K562 (cell line): ENCODE measurements around the gene CAMSAP3. TPM values are rescaled to one million over a fixed set of nuclear protein-coding genes. Genes with fewer than 3 reads are reported as not detected.

Source experiments
- ATAC-seq: fragments of 200-7000 bp; cut with Tn5 transposase; 3 replicates; pipeline ENCODE4 v1.9.1; 2020; ENCODE audit warnings: moderate library complexity
- BruUV-seq: library from RNA; stranded (reverse); fragments of 400-500 nt; replicated peaks from 2 replicates; lab custom pipeline; 2021; lab: Mats Ljungman, UMichigan
- CTCF ChIA-PET: fragments of 300-600 bp; formaldehyde crosslinking; extraction: SDS; loops from one replicate; lab custom pipeline; 2021; ENCODE audit warnings: low intra/inter-chr PET ratio; lab: Yijun Ruan, JAX
- POLR2A ChIA-PET: fragments of 300-600, 350-650 bp; sonication (Branson Sonifier 250); formaldehyde crosslinking; extraction: SDS; loops from one replicate; lab custom pipeline; 2021; ENCODE audit warnings: antibody characterized with exemption, inconsistent platforms; lab: Yijun Ruan, JAX
- DNase-seq, 4 experiments: peaks; one replicate each; pipeline versions ENCODE4 v3.0.0 to v3.0.0-alpha.2; 2011 to 2018; ENCODE audit warnings: low spot score in 3 of 4, mixed read lengths in 3 of 4; ENCODE audit errors: extremely low read depth in 1 of 4
- FAIRE-seq: peaks from 2 replicates; lab custom pipeline; 2011; peaks lifted over from hg19 to GRCh38; lab: Jason Lieb, UNC
- H2AFZ ChIP-seq: 2 replicates; pipeline ENCODE4 v1.6.0; 2011; ENCODE audit warnings: low read depth, low read length, control low read depth, inconsistent platforms
- H3K27ac ChIP-seq: fragments of 200-600 bp; 3 replicates; pipeline ENCODE4 v1.8.0; 2011; ENCODE audit warnings: low read depth, mild to moderate bottlenecking, control low read depth, inconsistent platforms, low read length, moderate library complexity, mixed read lengths; ENCODE audit errors: extremely low read depth
- H3K27me3 ChIP-seq, 2 experiments: fragments of 300-600 bp in 1 of 2; 2 replicates in 1 of 2; 3 replicates in 1 of 2; pipeline versions ENCODE4 v1.6.0 to v1.8.0; 2011; ENCODE audit warnings: inconsistent platforms in 2 of 2, low read length in 2 of 2, mild to moderate bottlenecking in 1 of 2, mixed read lengths in 1 of 2, moderate library complexity in 1 of 2; ENCODE audit not compliant: control insufficient read depth in 2 of 2, insufficient read depth in 2 of 2
- H3K36me3 ChIP-seq: fragments of 300-600 bp; 3 replicates; pipeline ENCODE4 v1.8.0; 2011; ENCODE audit warnings: mild to moderate bottlenecking, low read length, inconsistent platforms; ENCODE audit not compliant: control insufficient read depth, insufficient read depth
- H3K4me1 ChIP-seq, 2 experiments: fragments of 200-600 bp in 1 of 2; replicated peaks in 1 of 2; 2 replicates in 1 of 2; 3 replicates in 1 of 2; pipeline versions ENCODE4 v1.5.1 to v1.8.0; 2011; ENCODE audit warnings: inconsistent platforms in 2 of 2, low read length in 2 of 2, mild to moderate bottlenecking in 1 of 2, mixed read lengths in 1 of 2, moderate library complexity in 1 of 2; ENCODE audit not compliant: control insufficient read depth in 2 of 2, insufficient read depth in 2 of 2
- H3K4me2 ChIP-seq: 2 replicates; pipeline ENCODE4 v1.6.1; 2011; ENCODE audit warnings: low read length, control low read depth, inconsistent platforms, mixed read lengths; ENCODE audit not compliant: insufficient read depth
- H3K4me3 ChIP-seq: fragments of 200-600 bp; sonication (generic), shearing (Covaris generic); 2 replicates; pipeline ENCODE4 v1.5.1; 2016; ENCODE audit warnings: control low read depth, inconsistent platforms
- H3K79me2 ChIP-seq: fragments of 200-600 bp; 3 replicates; pipeline ENCODE4 v1.8.0; 2011; ENCODE audit warnings: low read length, inconsistent platforms; ENCODE audit not compliant: control insufficient read depth, insufficient read depth
- H3K9ac ChIP-seq, 2 experiments: 2 replicates each; pipeline versions ENCODE4 v1.6.0 to v1.6.1; 2011; ENCODE audit warnings: low read depth in 2 of 2, low read length in 2 of 2, control low read depth in 1 of 2, inconsistent platforms in 1 of 2, mild to moderate bottlenecking in 1 of 2, mixed read lengths in 1 of 2; ENCODE audit not compliant: insufficient read depth in 1 of 2
- H3K9me1 ChIP-seq: one replicate; pipeline ENCODE4 v1.6.0; 2011; ENCODE audit warnings: inconsistent platforms, mild to moderate bottlenecking, low read length, moderate library complexity; ENCODE audit not compliant: control insufficient read depth, insufficient read depth
- H3K9me3 ChIP-seq: replicated peaks from 2 replicates; pipeline ENCODE4 v1.5.1; 2011; ENCODE audit warnings: low read depth, low read length, inconsistent platforms; ENCODE audit not compliant: control insufficient read depth, insufficient read depth
- H4K20me1 ChIP-seq: replicated peaks from 2 replicates; pipeline ENCODE4 v1.6.1; 2011; ENCODE audit warnings: low read length, inconsistent platforms, mixed read lengths; ENCODE audit not compliant: control insufficient read depth, insufficient read depth
- CBFA2T2 ChIP-seq: fragments of 450-650 bp; conservative IDR thresholded peaks from 2 replicates; pipeline ENCODE4 v1.6.1; 2017; ENCODE audit warnings: mild to moderate bottlenecking
- CGGBP1 ChIP-seq: fragments of 250-450 bp; sonication (Bioruptor Pico); IDR thresholded peaks from 2 replicates; pipeline ENCODE4 v1.9.0; 2021; ENCODE audit warnings: mild to moderate bottlenecking
- CXXC5 ChIP-seq: fragments of 250-450 bp; sonication (Bioruptor Pico); IDR thresholded peaks from 2 replicates; pipeline ENCODE4 v1.8.0; 2022; ENCODE audit warnings: inconsistent platforms, mild to moderate bottlenecking, moderate library complexity
- DPF2 ChIP-seq: fragments of 450-650 bp; IDR thresholded peaks from 2 replicates; pipeline ENCODE4 v1.6.1; 2016
- ETV6 ChIP-seq, 3 experiments: fragments of 150-350 bp in 1 of 3; sonication (generic) in 1 of 3; formaldehyde crosslinking in 1 of 3; IDR thresholded peaks; 2 replicates each; pipeline versions ENCODE4 v1.6.1 to v1.8.0; 2014 to 2022; ENCODE audit warnings: borderline replicate concordance in 2 of 3, low read depth in 2 of 3, antibody characterized with exemption in 1 of 3, low read length in 1 of 3, mild to moderate bottlenecking in 1 of 3, missing genetic modification reagents in 1 of 3
- FOS ChIP-seq: IDR thresholded peaks from 3 replicates; pipeline ENCODE4 v1.6.1; 2011; ENCODE audit not compliant: insufficient read length; ENCODE audit errors: extremely low read depth
- HNRNPLL ChIP-seq: fragments of 200-400 bp; formaldehyde crosslinking; IDR thresholded peaks from 2 replicates; pipeline ENCODE4 v1.6.1; 2017; ENCODE audit warnings: low read length, low read depth, mild to moderate bottlenecking; ENCODE audit not compliant: poor library complexity, severe bottlenecking
- MTF1 ChIP-seq: fragments of 250-450 bp; sonication (Bioruptor Pico); IDR thresholded peaks from 2 replicates; pipeline ENCODE4 v1.9.0; 2021; ENCODE audit warnings: moderate library complexity, mild to moderate bottlenecking, inconsistent platforms, borderline replicate concordance
- PHF8 ChIP-seq: fragments of 200-600 bp; sonication (generic); IDR thresholded peaks from 2 replicates; pipeline ENCODE4 v1.6.1; 2012; ENCODE audit warnings: mixed run types, mild to moderate bottlenecking, inconsistent platforms, low read length, moderate library complexity, borderline replicate concordance
- RFX5 ChIP-seq: IDR thresholded peaks from 2 replicates; pipeline ENCODE4 v1.6.1; 2011; ENCODE audit warnings: low read depth, mild to moderate bottlenecking, improper control_type of control experiment, low read length
- ZNF165 ChIP-seq: fragments of 250-450 bp; sonication (Bioruptor Pico); IDR thresholded peaks from 2 replicates; pipeline ENCODE4 v1.4.0; 2020; ENCODE audit warnings: borderline replicate concordance
- ZNF274 ChIP-seq: IDR thresholded peaks from 2 replicates; pipeline ENCODE4 v1.6.1; 2011; ENCODE audit warnings: low read depth, mild to moderate bottlenecking, low read length, moderate library complexity, borderline replicate concordance
- WGBS: fragments of 100-300 bp; shearing (Covaris generic); methylation state at CpG from one replicate; pipeline ENCODE4 v1.1.6; 2016; ENCODE audit warnings: low coverage, mixed read lengths; ENCODE audit not compliant: insufficient coverage; ENCODE audit errors: missing lambda C conversion rate; 5-methylcytosine and 5-hydroxymethylcytosine counted together
- in situ Hi-C: fragments of 300-500 bp; cut with MboI; formaldehyde crosslinking; loops from 4 replicates; pipeline ENCODE4 v1.15.0; 2018; ENCODE audit warnings: inconsistent platforms, mixed read lengths
- intact Hi-C: fragments of 100-400 bp; cut with micrococcal nuclease; formaldehyde crosslinking; loops from 2 replicates; pipeline ENCODE4 v1.14.2; 2022
- polyA plus RNA-seq, 8 experiments: library from polyadenylated mRNA; depleted of rRNA in 4 of 8; stranded (reverse) in 5 of 8; unstranded in 3 of 8; fragments of >200 nt; fragmentation: Nextera tagmentation in 2 of 8; fragmentation: Illumina TruSeq in 1 of 8; extraction: Ambion mirVana in 2 of 8; extraction: Trizol in 1 of 8; gene quantifications; 2 replicates each; pipeline versions ENCODE4 v1.2.1 to v1.2.3, GENCODE V29; 2011 to 2014; ENCODE audit warnings: inconsistent platforms in 1 of 8, missing spikeins in 1 of 8
- total RNA-seq, 7 experiments: library from RNA; depleted of rRNA in 6 of 7; stranded (reverse); fragments of >200 nt in 6 of 7; fragmentation: Illumina TruSeq in 2 of 7; extraction: Trizol in 2 of 7; gene quantifications; 2 replicates each; pipeline versions ENCODE4 v1.2.1 to v1.2.3, GENCODE V29; 2011 to 2021; ENCODE audit warnings: low replicate concordance in 1 of 7

Gene CAMSAP3
- total and polyA plus RNA-seq, 9 of the 15 experiments (the other 6 are each of a cell fraction or from before 2014, with no cell fraction given) = 0.01 to 0.89 (median 0.22) TPM; not detected in 1

DNA sequence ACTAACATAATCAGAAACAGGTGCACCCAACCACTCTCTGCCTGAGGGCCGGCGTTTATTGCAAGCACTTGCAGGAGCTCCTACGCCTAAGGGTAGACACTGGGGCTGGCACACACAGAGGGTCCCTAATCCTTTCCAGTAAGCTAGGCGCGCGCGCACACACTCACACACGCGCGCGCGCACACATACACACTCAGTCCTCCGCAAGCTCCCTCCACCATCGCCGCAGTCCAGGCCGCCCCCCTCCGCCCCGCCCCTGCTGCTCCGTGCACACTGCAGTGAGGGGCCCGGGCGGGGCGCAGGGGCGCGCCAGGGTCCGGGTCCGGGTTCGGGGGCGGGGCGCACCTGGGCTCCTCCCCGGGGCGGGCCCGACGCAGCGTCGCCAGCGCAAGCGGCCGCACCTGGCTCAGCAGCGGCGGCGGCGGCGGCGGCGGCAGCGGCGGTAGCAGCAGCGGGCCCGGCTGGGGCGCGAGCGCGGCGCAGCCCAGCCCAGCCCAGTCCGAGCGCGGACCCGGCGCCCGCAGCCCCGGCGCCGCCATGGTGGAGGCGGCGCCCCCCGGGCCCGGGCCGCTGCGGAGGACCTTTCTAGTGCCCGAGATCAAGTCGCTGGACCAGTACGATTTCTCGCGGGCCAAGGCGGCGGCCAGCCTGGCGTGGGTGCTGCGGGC lies at the start of gene CAMSAP3 (continued):
- TF ChIP-seq CXXC5 (CRISPR knock-in tag) (peak; percentile 58), CGGBP1 (CRISPR knock-in tag) (no peak), DPF2 (no peak), HNRNPLL (peak; percentile 91), PHF8 (no peak), MTF1 (CRISPR knock-in tag) (no peak), RFX5 (no peak), ZNF165 (CRISPR knock-in tag) (no peak), ZNF274 (no peak)
- TF ChIP-seq, all 486 proteins: peak for 5

DNA sequence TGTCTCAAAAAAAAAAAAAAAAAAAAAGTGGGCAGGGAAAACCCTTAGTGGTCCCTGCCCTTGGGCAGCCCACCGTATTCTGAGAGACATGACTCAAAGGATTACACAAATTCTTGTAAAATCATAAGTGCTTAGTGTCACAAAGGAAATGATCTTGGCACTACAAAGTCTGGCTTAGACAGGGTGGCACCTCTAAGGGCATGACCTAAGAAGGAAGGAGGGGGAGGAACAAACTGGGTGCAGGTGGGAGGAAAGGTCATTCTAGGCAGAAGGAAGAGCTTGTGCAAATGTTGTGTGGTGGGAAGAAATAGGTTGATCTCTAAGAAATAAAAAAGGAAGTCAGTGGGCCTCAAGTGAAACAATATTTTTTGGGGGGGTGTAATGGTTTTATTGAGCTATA lies 49.8 kb upstream of the CAMSAP3 start:
- TF ChIP-seq CBFA2T2 (no peak), FOS (no peak), ETV6 (IDR thresholded peaks at IDR 0.05; ENCODE audit: borderline replicate concordance in 1 of 2, low read depth in 2 of 2, low read length in 1 of 2) (no peak), ETV6 (CRISPR knock-in tag; IDR thresholded peaks at IDR 0.05; ENCODE audit: borderline replicate concordance) (no peak)
- BruUV-seq = no TSS peak
- H3K27me3 ChIP-seq = no peaks in the 10 kb centered on the region
- H3K36me3 ChIP-seq = peaks cover 7% of the 10 kb centered on the region; the same call in 1 of the 3 replicates
- in situ Hi-C loops (no loop called here), intact Hi-C loops (no loop called here)
- ATAC-seq (no peak), FAIRE-seq (no peak), DNase-seq (no peak)
- H3K4me3 ChIP-seq = no peak overlapping the region
- no peaks in the 10 kb centered on the region for H3K79me2 ChIP-seq
- ChIA-PET POLR2A (interaction anchor here (0.8 kb wide), 1 partner anchor 59 kb away, joined by 3 read pairs; no protein-coding TSS in a partner anchor), CTCF (no interaction called here)
- no peak overlapping the region for H3K4me2 ChIP-seq
- WGBS = no CpG with 5 or more reads among the region's 1 CpG
- H4K20me1 ChIP-seq = no peaks in the 10 kb centered on the region
- H2AFZ ChIP-seq = no peak overlapping the region
- no peaks in the 10 kb centered on the region for H3K9me1 ChIP-seq
- peaks cover 5 to 40% of the 10 kb centered on the region in 2 experiments; a peak in 3 of 5 replicates for H3K4me1 ChIP-seq
- H3K9me3 ChIP-seq = 0 out of 2 replicates have a peak, but pooled peaks cover 3% of the 10 kb centered on the region
- no peak overlapping the region for H3K27ac ChIP-seq
- H3K9ac ChIP-seq = no peak overlapping the region
